Central memory CD8-positive, alpha-beta T cell (primary cell): ENCODE data around the gene PRR33.
A peak's percentile ranks its signal among the peaks of the same experiment; 100 is the strongest.

ENCODE experiments used
- ATAC-seq: fragments of 150-1000 bp; cut with Tn5 transposase; replicated peaks from 2 replicates; pipeline ENCODE4 v1.10.0; 2022; ENCODE audit warnings: mild to moderate bottlenecking, moderate FRiP score, moderate number of reproducible peaks; ENCODE audit not compliant: poor library complexity, severe bottlenecking; ENCODE audit errors: extremely low read depth
- DNase-seq, 2 donors: peaks; one replicate each; pipeline ENCODE4 v3.0.0; 2021; ENCODE audit warnings: low spot score in 2 of 2
- H3K27ac Mint-ChIP-seq: one replicate; pipeline ENCODE4 v1.8.0; 2022; ENCODE audit warnings: low read depth, mild to moderate bottlenecking, moderate library complexity, mixed read lengths
- H3K27me3 Mint-ChIP-seq: one replicate; pipeline ENCODE4 v1.8.0; 2022; ENCODE audit warnings: mixed read lengths
- H3K36me3 Mint-ChIP-seq: one replicate; pipeline ENCODE4 v1.8.0; 2022; ENCODE audit warnings: mild to moderate bottlenecking, moderate library complexity, mixed read lengths; ENCODE audit not compliant: insufficient read depth
- H3K4me1 Mint-ChIP-seq: one replicate; pipeline ENCODE4 v1.8.0; 2022; ENCODE audit warnings: mixed read lengths
- H3K4me3 Mint-ChIP-seq: one replicate; pipeline ENCODE4 v1.8.0; 2022; ENCODE audit warnings: mild to moderate bottlenecking, moderate library complexity, mixed read lengths
- H3K9me3 Mint-ChIP-seq: one replicate; pipeline ENCODE4 v1.8.0; 2022; ENCODE audit warnings: mixed read lengths

Gene PRR33

DNA sequence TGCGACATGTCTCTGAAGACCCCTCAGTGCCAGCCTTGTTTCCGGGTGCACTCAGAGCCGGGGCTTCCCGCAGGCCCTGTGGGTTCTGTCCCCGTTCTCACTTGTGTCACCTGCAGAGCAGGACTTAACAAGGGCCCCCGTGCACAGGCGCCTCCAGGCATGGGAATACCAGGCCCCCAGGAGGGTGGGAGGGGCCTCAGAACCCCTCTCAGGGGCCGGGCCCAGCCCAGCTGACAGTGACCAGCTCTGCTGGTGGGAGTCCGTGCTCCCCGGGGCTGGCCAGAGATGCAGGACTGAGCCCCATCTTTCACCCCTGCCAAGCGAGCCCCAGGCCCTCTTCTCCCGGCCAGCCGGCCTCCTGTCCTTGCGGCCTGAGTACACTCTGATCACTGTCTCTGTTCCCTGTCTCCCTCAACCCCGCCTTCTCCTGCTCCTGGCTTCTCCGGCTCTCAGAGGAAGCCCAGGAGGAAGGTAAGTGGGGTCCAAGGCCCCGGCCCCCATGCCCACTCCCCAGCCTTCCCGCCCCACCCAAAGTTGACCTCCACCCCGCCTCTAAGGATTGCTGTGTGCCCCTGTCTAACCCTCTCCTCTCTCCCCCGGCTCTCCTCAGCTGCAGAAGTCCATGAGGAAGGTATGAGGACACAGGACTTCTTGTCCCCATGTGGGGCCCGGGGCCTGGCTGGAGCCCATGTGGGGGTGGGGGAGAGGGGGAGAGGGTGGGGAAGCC is 33.1 kb upstream of the PRR33 start:
- peaks cover 12% of the 10 kb centered on the region for H3K36me3 Mint-ChIP-seq
- H3K27me3 Mint-ChIP-seq: peaks cover 32% of the 10 kb centered on the region
- no peaks in the 10 kb centered on the region for H3K9me3 Mint-ChIP-seq
- H3K4me3 Mint-ChIP-seq: no peak overlapping the region
- no peak for ATAC-seq
- H3K27ac Mint-ChIP-seq: no peak overlapping the region
- peaks cover 17% of the 10 kb centered on the region for H3K4me1 Mint-ChIP-seq
- no peak for DNase-seq

DNA sequence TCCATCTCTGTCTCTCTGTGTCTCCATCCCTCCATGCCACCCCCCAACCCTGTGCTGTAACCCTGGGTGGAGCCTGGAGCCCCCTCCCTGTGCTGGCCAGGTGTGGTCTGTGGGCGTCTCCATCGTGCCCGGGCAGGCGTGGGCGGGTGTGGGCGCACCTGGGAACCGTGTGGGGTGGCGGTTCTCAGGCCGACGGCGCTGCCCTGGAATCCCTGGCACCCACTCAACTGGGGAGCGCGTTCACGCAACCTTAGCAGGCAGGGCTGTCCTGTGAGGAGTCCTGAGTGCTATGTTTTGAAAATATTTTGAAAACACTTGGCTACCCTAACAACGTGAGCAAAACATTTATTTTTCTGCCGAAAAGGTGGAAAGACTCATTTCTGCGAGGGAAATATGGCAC is 32.5 kb upstream of the PRR33 start:
- ATAC-seq (no peak), DNase-seq (no peak)
- Mint-ChIP-seq H3K4me3 (no peak overlapping the region), H3K9me3 (no peaks in the 10 kb centered on the region), H3K27me3 (peaks cover 32% of the 10 kb centered on the region), H3K4me1 (peaks cover 17% of the 10 kb centered on the region), H3K27ac (no peak overlapping the region), H3K36me3 (peaks cover 12% of the 10 kb centered on the region)

GRCh38 chr11:1923201-1923956 is 31.7 kb upstream of the PRR33 start:
- Mint-ChIP-seq H3K27me3 (peaks cover 32% of the 10 kb centered on the region), H3K36me3 (peaks cover 12% of the 10 kb centered on the region), H3K9me3 (no peaks in the 10 kb centered on the region), H3K4me1 (peaks cover 17% of the 10 kb centered on the region), H3K27ac (peak overlapping the region; percentile 65), H3K4me3 (no peak overlapping the region)
- no peak for ATAC-seq
- DNase-seq: no peak

- H3K27ac Mint-ChIP-seq: peak overlapping the region; percentile 65
- H3K4me3 Mint-ChIP-seq: no peak overlapping the region
These were observed 30.9 kb upstream of the PRR33 start for GRCh38 chr11:1922481-1923081.

DNA sequence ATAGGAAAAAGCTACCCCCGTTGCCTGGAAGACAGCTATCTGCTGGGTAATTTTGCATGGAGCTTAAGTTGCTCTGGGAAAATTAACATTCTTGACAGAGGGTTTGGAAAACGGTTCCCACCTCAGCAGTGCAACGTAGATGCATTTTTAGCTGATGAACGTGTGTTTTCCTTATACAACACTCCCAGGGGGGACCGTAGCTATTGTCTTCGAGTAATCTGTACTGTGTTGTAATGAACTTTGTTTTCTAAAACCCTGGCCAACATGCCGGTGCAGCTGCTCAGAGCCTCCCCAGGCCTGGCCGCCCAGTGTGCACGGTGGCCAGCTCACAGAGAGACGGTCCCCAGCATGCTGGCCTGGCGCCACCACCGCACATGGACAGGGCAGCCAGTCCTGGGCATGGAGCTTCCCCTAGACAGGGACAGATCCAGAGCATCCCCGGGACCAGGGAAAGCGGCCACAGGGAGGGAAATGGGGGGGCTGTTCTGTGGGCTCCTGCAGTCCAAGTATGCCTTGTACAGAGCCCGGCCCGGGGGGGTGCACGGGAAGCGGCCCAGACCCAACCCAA is 30.0 kb upstream of the PRR33 start:
- H3K4me1 Mint-ChIP-seq: peaks cover 17% of the 10 kb centered on the region
- ATAC-seq (no peak), DNase-seq (no peak)
- H3K9me3 Mint-ChIP-seq: no peaks in the 10 kb centered on the region
- peaks cover 28% of the 10 kb centered on the region for H3K27me3 Mint-ChIP-seq
- H3K27ac Mint-ChIP-seq: no peak overlapping the region
- no peak overlapping the region for H3K4me3 Mint-ChIP-seq
- H3K36me3 Mint-ChIP-seq: peaks cover 16% of the 10 kb centered on the region

More at GRCh38 chr11:1922481-1923081, 30.9 kb upstream of the PRR33 start:
- ATAC-seq (no peak), DNase-seq (no peak)
- Mint-ChIP-seq H3K27me3 (peaks cover 32% of the 10 kb centered on the region), H3K36me3 (peaks cover 14% of the 10 kb centered on the region), H3K4me1 (peaks cover 17% of the 10 kb centered on the region), H3K9me3 (no peaks in the 10 kb centered on the region)

DNA sequence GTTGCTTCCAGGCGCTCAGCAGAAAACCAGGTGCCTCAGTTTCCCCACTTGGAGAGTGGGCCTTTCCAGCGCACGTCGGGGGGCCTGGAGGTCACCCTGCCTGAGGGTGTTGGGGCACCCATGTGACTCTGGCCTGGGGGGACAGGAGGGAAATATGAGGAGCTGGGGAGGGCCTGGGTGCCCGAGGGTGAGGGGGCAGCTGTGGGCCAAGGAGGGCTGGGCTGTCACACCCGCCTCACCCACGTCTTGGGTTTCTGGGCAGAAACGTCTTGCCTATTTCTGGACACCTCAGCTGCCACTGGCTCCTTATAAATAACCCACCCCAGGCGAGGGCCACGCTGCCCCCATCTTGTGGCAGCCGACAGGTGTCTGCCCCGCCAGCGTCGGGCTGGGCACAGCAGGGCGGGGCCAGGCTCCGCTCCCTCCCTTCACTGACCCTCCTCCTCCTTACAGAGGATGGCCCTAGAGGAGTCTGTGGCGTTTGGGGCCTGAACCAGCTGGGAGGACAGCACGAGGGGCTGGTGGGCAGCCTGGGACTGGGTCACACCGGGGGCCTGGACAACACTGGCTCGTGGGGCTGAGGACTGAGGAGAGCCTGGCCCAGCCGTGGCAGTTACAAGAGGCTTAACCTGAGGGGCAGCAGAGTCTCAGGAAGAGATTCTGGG is 29.3 kb upstream of the PRR33 start:
- peaks cover 13% of the 10 kb centered on the region for H3K36me3 Mint-ChIP-seq
- no peak overlapping the region for H3K4me3 Mint-ChIP-seq
- peaks cover 17% of the 10 kb centered on the region for H3K4me1 Mint-ChIP-seq
- H3K27me3 Mint-ChIP-seq: peaks cover 22% of the 10 kb centered on the region
- H3K27ac Mint-ChIP-seq: no peak overlapping the region
- DNase-seq (no peak), ATAC-seq (no peak)
- H3K9me3 Mint-ChIP-seq: no peaks in the 10 kb centered on the region

DNA sequence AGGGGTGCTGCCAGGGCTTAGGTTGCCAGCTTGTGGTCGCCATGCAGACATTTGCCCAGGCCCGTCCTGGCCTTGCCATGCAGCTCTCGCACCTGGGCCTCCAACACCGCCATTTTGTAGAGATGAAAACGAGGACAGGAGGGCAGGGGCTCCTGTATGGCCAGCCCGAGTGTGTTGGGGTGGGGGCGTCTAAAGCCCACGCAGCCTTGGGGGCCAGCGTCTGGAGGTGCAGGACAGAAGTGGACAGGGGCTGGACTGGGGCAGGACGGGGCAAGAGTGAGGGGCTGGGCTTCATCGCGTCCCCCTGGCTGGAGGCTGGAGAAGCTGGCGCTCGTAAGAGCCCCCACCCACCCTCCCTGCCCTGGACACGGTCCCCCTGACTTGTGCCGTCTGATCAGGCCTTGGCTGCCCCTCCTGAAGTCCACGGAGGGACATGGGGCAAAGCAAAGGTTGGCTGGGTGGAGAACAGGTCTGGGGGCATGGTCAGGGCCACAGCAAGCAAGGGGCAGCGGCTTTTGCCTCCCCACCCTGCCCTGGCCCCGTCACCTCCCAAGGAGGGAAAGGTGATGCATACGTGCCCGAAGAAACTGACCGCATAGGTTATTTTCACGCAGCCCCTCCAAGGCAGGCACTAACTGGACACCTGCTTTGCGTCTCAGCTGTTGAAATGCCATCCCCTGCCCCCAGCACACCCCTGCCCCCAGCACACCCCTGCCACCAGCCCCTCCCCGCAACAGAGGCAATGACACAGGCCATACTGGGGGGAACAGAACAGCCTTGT is 28.6 kb upstream of the PRR33 start:
- H3K27ac Mint-ChIP-seq: no peak overlapping the region
- H3K36me3 Mint-ChIP-seq: peaks cover 11% of the 10 kb centered on the region
- no peak overlapping the region for H3K4me3 Mint-ChIP-seq
- DNase-seq (no peak), ATAC-seq (no peak)
- peaks cover 25% of the 10 kb centered on the region for H3K4me1 Mint-ChIP-seq
- H3K27me3 Mint-ChIP-seq: peaks cover 21% of the 10 kb centered on the region
- no peaks in the 10 kb centered on the region for H3K9me3 Mint-ChIP-seq

DNA sequence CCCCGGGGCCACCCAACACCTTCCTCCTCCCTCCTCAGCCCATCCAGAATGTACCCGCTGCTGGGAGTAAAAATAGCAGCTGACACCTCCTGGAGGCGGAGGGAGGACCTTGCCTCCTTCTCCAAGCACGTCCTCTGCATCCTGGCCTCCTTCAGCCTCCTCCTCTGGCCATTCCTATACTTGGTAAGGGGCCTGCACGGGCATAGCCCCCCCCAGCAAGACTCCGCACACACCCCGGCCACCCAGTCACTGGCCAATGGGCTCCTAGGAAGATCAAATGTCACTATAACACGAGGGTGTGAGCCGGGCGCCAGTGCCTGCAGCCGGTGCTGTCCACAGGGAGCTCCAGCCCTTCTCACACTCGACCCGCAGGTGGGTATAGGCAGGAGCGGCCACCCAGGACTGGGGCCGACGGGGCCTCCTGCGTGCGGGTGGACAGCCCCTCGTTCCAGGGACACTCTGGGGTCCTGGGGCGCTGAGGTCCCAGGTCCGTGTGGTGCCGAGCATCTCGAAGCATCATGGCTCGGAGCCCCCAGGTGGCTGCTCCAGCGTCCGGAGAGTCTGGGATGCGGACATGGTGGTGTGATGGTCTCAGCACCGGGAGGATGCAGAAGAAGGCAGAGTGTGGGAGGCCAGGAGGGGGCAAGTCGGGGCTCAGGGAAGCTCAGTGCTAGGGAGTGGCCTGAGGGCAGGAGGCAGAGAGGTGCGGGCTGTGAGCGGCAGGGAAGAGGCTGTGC is 27.9 kb upstream of the PRR33 start, which contains the start of gene TNNT3:
Gene TNNT3 (plus strand): TSS at position 313 of the 737 bp plus-strand sequence. CDS start 3,172 bp downstream, outside the sequence.
- Mint-ChIP-seq H3K4me1 (peaks cover 32% of the 10 kb centered on the region), H3K27ac (no peak within 1 kb of the TSS), H3K9me3 (no peaks in the 10 kb centered on the region), H3K27me3 (peaks cover 29% of the 10 kb centered on the region), H3K36me3 (peaks cover 14% of the 10 kb centered on the region), H3K4me3 (no peak within 1 kb of the TSS)
- ATAC-seq: no peak
- no peak for DNase-seq

DNA sequence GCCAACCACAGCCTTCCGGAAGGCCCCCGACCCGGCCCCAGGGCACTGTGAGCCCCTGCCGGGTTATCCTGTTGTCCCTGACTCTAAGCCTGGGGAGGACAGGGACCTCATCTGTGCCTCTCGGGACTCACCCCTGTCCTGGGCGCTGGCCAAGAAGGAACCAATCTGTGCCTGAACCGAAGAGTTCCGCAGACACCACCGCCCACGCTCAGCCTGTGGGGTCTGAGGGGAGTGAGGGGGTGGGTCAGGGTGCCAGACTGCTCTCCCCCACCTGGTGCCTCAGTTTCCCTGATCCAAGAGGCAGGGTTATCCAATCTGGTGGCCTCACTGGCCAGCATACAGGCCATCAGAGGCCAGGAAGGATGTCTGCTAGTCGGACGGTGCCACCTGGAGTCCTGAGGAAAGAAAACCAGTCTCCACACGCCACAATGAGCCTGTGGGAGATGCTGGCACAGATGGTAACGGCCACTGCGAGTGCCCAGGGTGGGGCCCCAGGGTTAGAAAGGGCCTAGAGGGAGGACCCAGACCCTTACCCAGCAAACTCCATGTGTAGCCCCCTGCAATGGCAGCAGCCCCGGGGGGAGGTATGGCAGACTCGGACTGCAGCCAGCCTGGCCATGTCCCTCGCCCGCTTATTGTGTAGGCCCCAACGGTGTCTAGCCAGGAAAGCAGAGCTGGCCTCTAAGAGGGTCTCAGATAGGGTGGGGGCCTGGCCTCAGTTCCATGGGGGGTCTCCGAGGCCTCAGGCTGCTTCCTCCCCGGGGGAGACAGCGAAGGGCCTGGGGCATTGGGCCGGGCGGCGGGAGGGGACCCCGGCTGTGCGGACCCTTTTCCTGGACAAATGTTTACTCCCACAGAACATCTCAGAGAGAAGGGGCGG is 27.0 kb upstream of the PRR33 start:
- no peaks in the 10 kb centered on the region for H3K9me3 Mint-ChIP-seq
- H3K27ac Mint-ChIP-seq: no peak overlapping the region
- no peak for DNase-seq
- ATAC-seq: no peak
- peaks cover 34% of the 10 kb centered on the region for H3K4me1 Mint-ChIP-seq
- H3K4me3 Mint-ChIP-seq: no peak overlapping the region
- peaks cover 12% of the 10 kb centered on the region for H3K36me3 Mint-ChIP-seq
- peaks cover 31% of the 10 kb centered on the region for H3K27me3 Mint-ChIP-seq

- Mint-ChIP-seq H3K27me3 (peaks cover 23% of the 10 kb centered on the region), H3K27ac (no peak overlapping the region), H3K36me3 (peaks cover 12% of the 10 kb centered on the region), H3K9me3 (no peaks in the 10 kb centered on the region), H3K4me1 (peaks cover 25% of the 10 kb centered on the region), H3K4me3 (no peak overlapping the region)
- DNase-seq: no peak
- ATAC-seq: no peak
These were observed 26.1 kb upstream of the PRR33 start for GRCh38 chr11:1917523-1918435.
